Measurements from ENCODE around the gene EGFL8.

- TF ChIP-seq, protein P1, sequence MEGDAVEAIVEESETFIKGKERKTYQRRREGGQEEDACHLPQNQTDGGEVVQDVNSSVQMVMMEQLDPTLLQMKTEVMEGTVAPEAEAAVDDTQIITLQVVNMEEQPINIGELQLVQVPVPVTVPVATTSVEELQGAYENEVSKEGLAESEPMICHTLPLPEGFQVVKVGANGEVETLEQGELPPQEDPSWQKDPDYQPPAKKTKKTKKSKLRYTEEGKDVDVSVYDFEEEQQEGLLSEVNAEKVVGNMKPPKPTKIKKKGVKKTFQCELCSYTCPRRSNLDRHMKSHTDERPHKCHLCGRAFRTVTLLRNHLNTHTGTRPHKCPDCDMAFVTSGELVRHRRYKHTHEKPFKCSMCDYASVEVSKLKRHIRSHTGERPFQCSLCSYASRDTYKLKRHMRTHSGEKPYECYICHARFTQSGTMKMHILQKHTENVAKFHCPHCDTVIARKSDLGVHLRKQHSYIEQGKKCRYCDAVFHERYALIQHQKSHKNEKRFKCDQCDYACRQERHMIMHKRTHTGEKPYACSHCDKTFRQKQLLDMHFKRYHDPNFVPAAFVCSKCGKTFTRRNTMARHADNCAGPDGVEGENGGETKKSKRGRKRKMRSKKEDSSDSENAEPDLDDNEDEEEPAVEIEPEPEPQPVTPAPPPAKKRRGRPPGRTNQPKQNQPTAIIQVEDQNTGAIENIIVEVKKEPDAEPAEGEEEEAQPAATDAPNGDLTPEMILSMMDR (IDR thresholded peaks at IDR 0.05 in 4 of 5, conservative IDR thresholded peaks at IDR 0.05 in 1 of 5) = no peak
- peak; percentile 69 to 83 for TF ChIP-seq POLR2A (IDR thresholded peaks at IDR 0.05)
These were observed 11.5 kb downstream of the EGFL8 start, which contains the start of gene AGPAT1 for GRCh38 chr6:32175711-32176475.
